ENCODE measurements around the gene C1QTNF7. TPM values are rescaled to one million over a fixed set of nuclear protein-coding genes. Genes with fewer than 3 reads are reported as not detected.

C1QTNF7 gene, protein sequence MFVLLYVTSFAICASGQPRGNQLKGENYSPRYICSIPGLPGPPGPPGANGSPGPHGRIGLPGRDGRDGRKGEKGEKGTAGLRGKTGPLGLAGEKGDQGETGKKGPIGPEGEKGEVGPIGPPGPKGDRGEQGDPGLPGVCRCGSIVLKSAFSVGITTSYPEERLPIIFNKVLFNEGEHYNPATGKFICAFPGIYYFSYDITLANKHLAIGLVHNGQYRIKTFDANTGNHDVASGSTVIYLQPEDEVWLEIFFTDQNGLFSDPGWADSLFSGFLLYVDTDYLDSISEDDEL
- 10 to 100 TPM; 21.1 to 52.1 (median 37.6) TPM for total RNA-seq

- TF ChIP-seq EP300 (IDR thresholded peaks at IDR 0.05), result no peak
- peak; percentile 58 for TF ChIP-seq POLR2AphosphoS5 (IDR thresholded peaks at IDR 0.05)
- H3K9me3 ChIP-seq, result no peaks in the 10 kb centered on the region
- 26 to 33% methylated on average over 3 of the region's 3 CpGs for WGBS, 2 donors (ENCODE audit: low coverage in 1 of 2)
- ATAC-seq, result peak; percentile 48
- H3K4me1 ChIP-seq, result peaks cover 4 to 67% (median 23%) of the 10 kb centered on the region in 3 donors
- H3K36me3 ChIP-seq, result no peaks in the 10 kb centered on the region
- H3K27ac ChIP-seq, result peak within 1 kb of the TSS; percentile 48 to 82 (median 74)
- peak within 1 kb of the TSS; percentile 29 to 32 for H3K4me3 ChIP-seq
- H3K27me3 ChIP-seq, result no peaks in the 10 kb centered on the region
Measured at GRCh38 chr4:15427701-15428100, at the start of gene C1QTNF7. Gene C1QTNF7 (plus strand): TSS chr4:15428033. CDS start chr4:15435744, 7,711 bp downstream.

DNA sequence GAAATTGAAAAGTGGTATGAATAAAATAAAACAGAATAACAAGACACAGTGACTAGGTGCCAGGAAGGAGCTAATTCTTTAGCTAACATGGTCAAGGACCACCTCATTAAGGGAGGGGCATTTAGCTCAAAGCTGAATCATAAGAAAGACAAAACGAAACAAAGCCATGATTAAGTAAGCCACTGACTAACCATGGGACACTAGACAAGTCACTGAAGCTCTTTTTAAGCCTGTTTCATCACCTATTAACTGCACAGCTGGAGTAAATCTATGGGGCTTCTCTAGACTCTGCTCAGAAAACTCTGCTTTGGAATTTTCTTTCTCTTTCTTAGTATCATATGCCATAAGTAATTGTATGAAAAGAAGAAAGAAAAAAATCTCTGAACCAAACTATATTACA is 49.8 kb upstream of the C1QTNF7 start:
- Histone ChIP-seq H3K4me3 (no peak overlapping the region), H3K9me3 (no peaks in the 10 kb centered on the region), H3K4me1 (peaks cover 0 to 46% (median 9%) of the 10 kb centered on the region in 3 donors), H3K27me3 (no peaks in the 10 kb centered on the region), H3K36me3 (no peaks in the 10 kb centered on the region), H3K27ac (peak overlapping the region in 3 of 4 donors; percentile 25 to 34 (median 34))
- TF ChIP-seq POLR2AphosphoS5 (IDR thresholded peaks at IDR 0.05) (peak; percentile 20), EP300 (IDR thresholded peaks at IDR 0.05) (no peak)
- TF ChIP-seq, protein P1, sequence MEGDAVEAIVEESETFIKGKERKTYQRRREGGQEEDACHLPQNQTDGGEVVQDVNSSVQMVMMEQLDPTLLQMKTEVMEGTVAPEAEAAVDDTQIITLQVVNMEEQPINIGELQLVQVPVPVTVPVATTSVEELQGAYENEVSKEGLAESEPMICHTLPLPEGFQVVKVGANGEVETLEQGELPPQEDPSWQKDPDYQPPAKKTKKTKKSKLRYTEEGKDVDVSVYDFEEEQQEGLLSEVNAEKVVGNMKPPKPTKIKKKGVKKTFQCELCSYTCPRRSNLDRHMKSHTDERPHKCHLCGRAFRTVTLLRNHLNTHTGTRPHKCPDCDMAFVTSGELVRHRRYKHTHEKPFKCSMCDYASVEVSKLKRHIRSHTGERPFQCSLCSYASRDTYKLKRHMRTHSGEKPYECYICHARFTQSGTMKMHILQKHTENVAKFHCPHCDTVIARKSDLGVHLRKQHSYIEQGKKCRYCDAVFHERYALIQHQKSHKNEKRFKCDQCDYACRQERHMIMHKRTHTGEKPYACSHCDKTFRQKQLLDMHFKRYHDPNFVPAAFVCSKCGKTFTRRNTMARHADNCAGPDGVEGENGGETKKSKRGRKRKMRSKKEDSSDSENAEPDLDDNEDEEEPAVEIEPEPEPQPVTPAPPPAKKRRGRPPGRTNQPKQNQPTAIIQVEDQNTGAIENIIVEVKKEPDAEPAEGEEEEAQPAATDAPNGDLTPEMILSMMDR (IDR thresholded peaks at IDR 0.05), result no peak
- ATAC-seq, result peak; percentile 78
- 5 to 40% methylated on average over 1 of the region's 1 CpG for WGBS, 2 donors (ENCODE audit: low coverage in 1 of 2)

DNA sequence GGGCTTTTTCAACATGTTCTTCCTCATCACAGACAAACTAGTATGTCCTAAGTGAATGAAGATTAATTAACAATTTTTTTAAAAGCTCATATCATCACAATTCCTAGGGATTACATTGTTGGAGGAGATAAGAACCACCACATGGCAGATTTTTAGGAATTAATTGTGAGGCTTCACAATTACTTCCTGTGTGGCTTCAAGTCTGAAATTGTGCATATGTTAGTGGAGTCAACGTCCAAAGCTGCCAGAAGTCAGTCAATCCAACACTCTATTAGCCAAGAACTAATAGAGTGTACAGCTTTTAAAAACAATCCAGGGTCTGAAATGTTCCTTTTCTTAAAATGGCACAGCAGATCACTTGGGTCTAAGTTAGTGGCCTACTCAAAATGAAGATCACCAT is 49.3 kb upstream of the C1QTNF7 start:
- Histone ChIP-seq H3K4me3 (no peak overlapping the region), H3K4me1 (peaks cover 0 to 51% (median 10%) of the 10 kb centered on the region in 3 donors), H3K27ac (peak overlapping the region in 3 of 4 donors; percentile 7 to 34 (median 25)), H3K9me3 (no peaks in the 10 kb centered on the region), H3K36me3 (no peaks in the 10 kb centered on the region), H3K27me3 (no peaks in the 10 kb centered on the region)
- ATAC-seq, result no peak
- WGBS, 2 donors (ENCODE audit: low coverage in 1 of 2), result 0 to 13% methylated on average over 1 of the region's 1 CpG
- TF ChIP-seq POLR2AphosphoS5 (IDR thresholded peaks at IDR 0.05) (no peak), POLR2A (IDR thresholded peaks at IDR 0.05) (no peak), EP300 (IDR thresholded peaks at IDR 0.05) (no peak)
- TF ChIP-seq, protein P1 (IDR thresholded peaks at IDR 0.05), result no peak

DNA sequence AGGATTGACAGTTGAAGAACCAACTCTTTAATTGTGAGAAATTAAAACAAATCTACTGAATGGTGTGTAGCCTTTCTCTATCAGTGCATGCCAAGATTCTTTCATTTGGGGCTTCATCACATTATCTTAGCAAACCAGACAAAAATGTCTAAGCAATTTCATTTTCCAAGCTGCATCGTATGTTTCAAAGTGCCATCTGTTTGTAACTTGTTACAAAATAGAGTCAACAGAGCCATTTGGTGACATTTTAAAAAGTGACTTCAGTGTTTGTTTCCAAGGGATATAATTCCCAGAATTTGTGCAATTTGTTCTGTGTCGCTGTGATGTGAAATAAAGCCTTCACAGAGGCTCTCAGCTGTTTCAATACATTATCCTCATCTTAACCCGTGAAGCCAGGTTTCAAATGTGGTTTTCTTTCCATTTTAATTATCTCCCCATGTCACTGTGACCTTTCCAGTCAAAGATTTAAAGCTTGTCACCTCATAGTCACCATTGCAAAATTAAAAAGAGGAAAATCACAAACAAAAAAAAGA is 46.0 kb upstream of the C1QTNF7 start:
- H3K27me3 ChIP-seq, result no peaks in the 10 kb centered on the region
- WGBS, 2 donors (ENCODE audit: low coverage in 1 of 2), result 66 to 70% methylated on average over 3 of the region's 3 CpGs
- no peak overlapping the region for H3K27ac ChIP-seq
- no peak for ATAC-seq
- no peaks in the 10 kb centered on the region for H3K36me3 ChIP-seq
- TF ChIP-seq POLR2A (IDR thresholded peaks at IDR 0.05) (no peak), EP300 (IDR thresholded peaks at IDR 0.05) (no peak), POLR2AphosphoS5 (IDR thresholded peaks at IDR 0.05) (no peak)
- TF ChIP-seq, protein P1 (IDR thresholded peaks at IDR 0.05), result no peak
- no peaks in the 10 kb centered on the region for H3K9me3 ChIP-seq
- H3K4me3 ChIP-seq, result no peak overlapping the region
- H3K4me1 ChIP-seq, result peaks cover 0 to 70% (median 10%) of the 10 kb centered on the region in 3 donors

GRCh38 chr4:15382669-15383273 is 45.1 kb upstream of the C1QTNF7 start:
- no peaks in the 10 kb centered on the region for H3K36me3 ChIP-seq
- H3K9me3 ChIP-seq, result no peaks in the 10 kb centered on the region
- H3K4me1 ChIP-seq, result peaks cover 0 to 62% (median 10%) of the 10 kb centered on the region in 3 donors
- no peak overlapping the region for H3K4me3 ChIP-seq
- H3K27me3 ChIP-seq, result no peaks in the 10 kb centered on the region
- no peak for ATAC-seq
- no peak for TF ChIP-seq POLR2AphosphoS5 (IDR thresholded peaks at IDR 0.05)
- TF ChIP-seq, protein P1 (IDR thresholded peaks at IDR 0.05), result no peak
- TF ChIP-seq POLR2A (IDR thresholded peaks at IDR 0.05), result no peak
- no peak for TF ChIP-seq EP300 (IDR thresholded peaks at IDR 0.05)
- H3K27ac ChIP-seq, result peak overlapping the region in 1 of 4 donors; percentile 16
- WGBS, 2 donors (ENCODE audit: low coverage in 1 of 2), result 67 to 70% methylated on average over 5 of the region's 5 CpGs
